ENCODE results near the gene MAPKAP1.
A peak's percentile ranks its signal among the peaks of the same experiment; 100 is the strongest.

The MAPKAP1 gene

GRCh38 chr9:125634040-125634717, 72.8 kb downstream of the MAPKAP1 start:
- ChIA-PET CTCF (no interaction called here), POLR2A (no interaction called here)
- TF ChIP-seq HDGF (IDR thresholded peaks at IDR 0.05; ENCODE audit: borderline replicate concordance) (no peak), NFRKB (IDR thresholded peaks at IDR 0.05) (no peak), FOXM1 (IDR thresholded peaks at IDR 0.05; ENCODE audit: borderline replicate concordance) (no peak), LEF1 (IDR thresholded peaks at IDR 0.05; ENCODE audit: borderline replicate concordance) (no peak), FOXK2 (IDR thresholded peaks at IDR 0.05) (no peak), TARDBP (IDR thresholded peaks at IDR 0.05) (no peak), SP1 (IDR thresholded peaks at IDR 0.05) (no peak), ARNT (IDR thresholded peaks at IDR 0.05) (no peak), CTBP1 (IDR thresholded peaks at IDR 0.05; ENCODE audit: borderline replicate concordance) (no peak), SUZ12 (IDR thresholded peaks at IDR 0.05) (no peak), BHLHE40 (IDR thresholded peaks at IDR 0.05; ENCODE audit: borderline replicate concordance) (no peak), L3MBTL2 (conservative IDR thresholded peaks at IDR 0.05) (no peak), FOXA1 (IDR thresholded peaks at IDR 0.05) (no peak), ELF4 (IDR thresholded peaks at IDR 0.05) (no peak), ZNF384 (IDR thresholded peaks at IDR 0.05) (no peak), PKNOX1 (IDR thresholded peaks at IDR 0.05) (no peak)
- no peak for DNase-seq (ENCODE audit: extremely low spot score)

GRCh38 chr9:125633116-125633745, 73.8 kb downstream of the MAPKAP1 start:
- no peak for DNase-seq (ENCODE audit: extremely low spot score)
- TF ChIP-seq FOXM1 (IDR thresholded peaks at IDR 0.05; ENCODE audit: borderline replicate concordance), result no peak
- no peak for TF ChIP-seq SUZ12 (IDR thresholded peaks at IDR 0.05)
- TF ChIP-seq ARNT (IDR thresholded peaks at IDR 0.05), result no peak
- ChIA-PET CTCF (interaction anchor here (0.8 kb wide), 1 partner anchor 38 kb away, joined by 3 read pairs; no protein-coding TSS in a partner anchor), POLR2A (no interaction called here)

- CTCF ChIA-PET, result interaction anchor here (0.8 kb wide), 1 partner anchor 37 kb away, joined by 3 read pairs; no protein-coding TSS in a partner anchor
These were observed 74.5 kb downstream of the MAPKAP1 start for GRCh38 chr9:125632321-125633115.

GRCh38 chr9:125631391-125632085, 75.5 kb downstream of the MAPKAP1 start:
- peak; percentile 60 for DNase-seq (ENCODE audit: extremely low spot score)
- ChIA-PET POLR2A (no interaction called here), CTCF (no interaction called here)
- TF ChIP-seq SUZ12 (IDR thresholded peaks at IDR 0.05), result no peak
- TF ChIP-seq PKNOX1 (IDR thresholded peaks at IDR 0.05), result no peak
- no peak for TF ChIP-seq ZNF384 (IDR thresholded peaks at IDR 0.05)
- no peak for TF ChIP-seq LEF1 (IDR thresholded peaks at IDR 0.05; ENCODE audit: borderline replicate concordance)
- no peak for TF ChIP-seq NFRKB (IDR thresholded peaks at IDR 0.05)
- TF ChIP-seq BHLHE40 (IDR thresholded peaks at IDR 0.05; ENCODE audit: borderline replicate concordance), result no peak
- no peak for TF ChIP-seq TARDBP (IDR thresholded peaks at IDR 0.05)

More at GRCh38 chr9:125632321-125633115, 74.5 kb downstream of the MAPKAP1 start:
- POLR2A ChIA-PET, result no interaction called here
- DNase-seq (ENCODE audit: extremely low spot score), result no peak
- no peak for TF ChIP-seq SUZ12 (IDR thresholded peaks at IDR 0.05)
- no peak for TF ChIP-seq TARDBP (IDR thresholded peaks at IDR 0.05)
- TF ChIP-seq ARNT (IDR thresholded peaks at IDR 0.05), result no peak
- TF ChIP-seq FOXK2 (IDR thresholded peaks at IDR 0.05), result no peak
- no peak for TF ChIP-seq NFRKB (IDR thresholded peaks at IDR 0.05)
- TF ChIP-seq ZNF384 (IDR thresholded peaks at IDR 0.05), result no peak
- no peak for TF ChIP-seq FOXM1 (IDR thresholded peaks at IDR 0.05; ENCODE audit: borderline replicate concordance)
- TF ChIP-seq PKNOX1 (IDR thresholded peaks at IDR 0.05), result no peak
- TF ChIP-seq LEF1 (IDR thresholded peaks at IDR 0.05; ENCODE audit: borderline replicate concordance), result no peak
- no peak for TF ChIP-seq ELF4 (IDR thresholded peaks at IDR 0.05)
- no peak for TF ChIP-seq CTBP1 (IDR thresholded peaks at IDR 0.05; ENCODE audit: borderline replicate concordance)
- TF ChIP-seq SP1 (IDR thresholded peaks at IDR 0.05), result no peak
- TF ChIP-seq HDGF (IDR thresholded peaks at IDR 0.05; ENCODE audit: borderline replicate concordance), result no peak
- TF ChIP-seq FOXA1 (IDR thresholded peaks at IDR 0.05), result no peak
- TF ChIP-seq BHLHE40 (IDR thresholded peaks at IDR 0.05; ENCODE audit: borderline replicate concordance), result no peak
- TF ChIP-seq L3MBTL2 (conservative IDR thresholded peaks at IDR 0.05), result no peak

GRCh38 chr9:125630436-125630835, 76.6 kb downstream of the MAPKAP1 start:
- DNase-seq (ENCODE audit: extremely low spot score), result no peak
- ChIA-PET POLR2A (no interaction called here), CTCF (interaction anchor here (0.7 to 1.2 kb wide), 2 partner anchors 72 to 156 kb away, joined by 3 read pairs; no protein-coding TSS in a partner anchor)
- TF ChIP-seq NFRKB (IDR thresholded peaks at IDR 0.05) (no peak), CTBP1 (IDR thresholded peaks at IDR 0.05; ENCODE audit: borderline replicate concordance) (no peak), LEF1 (IDR thresholded peaks at IDR 0.05; ENCODE audit: borderline replicate concordance) (no peak), HDGF (IDR thresholded peaks at IDR 0.05; ENCODE audit: borderline replicate concordance) (no peak), PKNOX1 (IDR thresholded peaks at IDR 0.05) (no peak), L3MBTL2 (conservative IDR thresholded peaks at IDR 0.05) (no peak), FOXA1 (IDR thresholded peaks at IDR 0.05) (no peak), ZNF384 (IDR thresholded peaks at IDR 0.05) (no peak), BHLHE40 (IDR thresholded peaks at IDR 0.05; ENCODE audit: borderline replicate concordance) (no peak), ELF4 (IDR thresholded peaks at IDR 0.05) (no peak), FOXK2 (IDR thresholded peaks at IDR 0.05) (no peak)

Data from HEK293T (cell line).